ENCODE results near the gene PLCD3.

DNA sequence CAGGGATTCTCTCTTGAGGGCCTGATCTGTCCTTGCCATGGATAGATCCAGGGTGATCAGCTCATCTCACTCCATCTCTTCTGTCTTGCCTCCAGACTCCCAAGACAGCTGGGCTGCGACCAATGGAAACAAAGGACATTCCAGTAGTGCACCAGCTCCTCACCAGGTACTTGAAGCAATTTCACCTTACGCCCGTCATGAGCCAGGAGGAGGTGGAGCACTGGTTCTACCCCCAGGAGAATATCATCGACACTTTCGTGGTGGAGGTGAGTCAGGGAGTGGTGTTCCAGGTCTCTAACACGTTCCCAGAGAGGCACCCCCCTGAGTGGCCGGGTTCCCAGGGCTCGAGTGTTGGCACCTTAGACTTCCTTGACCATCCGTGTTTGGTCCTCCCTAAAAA lies 29.5 kb downstream of the PLCD3 start:
- TF ChIP-seq, protein P1, sequence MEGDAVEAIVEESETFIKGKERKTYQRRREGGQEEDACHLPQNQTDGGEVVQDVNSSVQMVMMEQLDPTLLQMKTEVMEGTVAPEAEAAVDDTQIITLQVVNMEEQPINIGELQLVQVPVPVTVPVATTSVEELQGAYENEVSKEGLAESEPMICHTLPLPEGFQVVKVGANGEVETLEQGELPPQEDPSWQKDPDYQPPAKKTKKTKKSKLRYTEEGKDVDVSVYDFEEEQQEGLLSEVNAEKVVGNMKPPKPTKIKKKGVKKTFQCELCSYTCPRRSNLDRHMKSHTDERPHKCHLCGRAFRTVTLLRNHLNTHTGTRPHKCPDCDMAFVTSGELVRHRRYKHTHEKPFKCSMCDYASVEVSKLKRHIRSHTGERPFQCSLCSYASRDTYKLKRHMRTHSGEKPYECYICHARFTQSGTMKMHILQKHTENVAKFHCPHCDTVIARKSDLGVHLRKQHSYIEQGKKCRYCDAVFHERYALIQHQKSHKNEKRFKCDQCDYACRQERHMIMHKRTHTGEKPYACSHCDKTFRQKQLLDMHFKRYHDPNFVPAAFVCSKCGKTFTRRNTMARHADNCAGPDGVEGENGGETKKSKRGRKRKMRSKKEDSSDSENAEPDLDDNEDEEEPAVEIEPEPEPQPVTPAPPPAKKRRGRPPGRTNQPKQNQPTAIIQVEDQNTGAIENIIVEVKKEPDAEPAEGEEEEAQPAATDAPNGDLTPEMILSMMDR (IDR thresholded peaks at IDR 0.05): no peak
- TF ChIP-seq POLR2A (IDR thresholded peaks at IDR 0.05): no peak
